RCC 7860 (cell line): ENCODE data around the gene NEU3.
"Not testable (repeated sequence)": the region's sequence is repeated elsewhere in the genome, so short reads cannot be mapped to it uniquely, and the experiment has no call there.

ENCODE experiments used
- DNase-seq: peaks from one replicate; pipeline ENCODE4 v3.0.0-alpha.2; 2015; ENCODE audit warnings: low spot score
- FAIRE-seq: peaks from 2 replicates; lab custom pipeline; 2012; peaks lifted over from hg19 to GRCh38; lab: Jason Lieb, UNC

The NEU3 gene

GRCh38 chr11:74988541-74989259, at the start of gene NEU3:
TSS of gene NEU3 (plus strand) at chr11:74988933. CDS start at chr11:74989061, 128 bp downstream.
- FAIRE-seq (no peak), DNase-seq (peak; percentile 73)

GRCh38 chr11:74941492-74941891, 47.2 kb upstream of the NEU3 start:
- DNase-seq (no peak), FAIRE-seq (no peak)

- no peak for DNase-seq
- no peak for FAIRE-seq
Observed at GRCh38 chr11:74942073-74942759, 46.5 kb upstream of the NEU3 start.

GRCh38 chr11:74948546-74948897, 40.2 kb upstream of the NEU3 start:
- DNase-seq (no peak), FAIRE-seq (no peak)

GRCh38 chr11:74948898-74949752, 39.6 kb upstream of the NEU3 start, which contains the start of the genes SPCS2 and XRRA1:
TSS of gene SPCS2 (plus strand) at chr11:74949266. CDS start at chr11:74949286, 20 bp downstream.
TSS of gene XRRA1 (minus strand) at chr11:74949091. CDS start at chr11:74940878, 8,213 bp downstream.
- DNase-seq (peak; percentile 94), FAIRE-seq (peak; percentile 78)

- FAIRE-seq (no peak), DNase-seq (no peak)
Observed at GRCh38 chr11:74949753-74950137, 39.0 kb upstream of the NEU3 start.

GRCh38 chr11:74950374-74950969, 38.3 kb upstream of the NEU3 start:
- DNase-seq (no peak), FAIRE-seq (no peak)

GRCh38 chr11:74951226-74951625, 37.5 kb upstream of the NEU3 start:
- no peak for FAIRE-seq
- no peak for DNase-seq

GRCh38 chr11:74952752-74953151, 36.0 kb upstream of the NEU3 start:
- DNase-seq (no peak), FAIRE-seq (no peak)

- FAIRE-seq = no peak
- DNase-seq = no peak
Observed at GRCh38 chr11:74953451-74953850, 35.3 kb upstream of the NEU3 start.

GRCh38 chr11:74954199-74954598, 34.5 kb upstream of the NEU3 start:
- DNase-seq = no peak
- FAIRE-seq = no peak

GRCh38 chr11:74956397-74957015, 32.2 kb upstream of the NEU3 start:
- FAIRE-seq = no peak
- DNase-seq = no peak

- DNase-seq = no peak
- no peak for FAIRE-seq
Observed at GRCh38 chr11:74957937-74958629, 30.6 kb upstream of the NEU3 start.

GRCh38 chr11:74960128-74960527, 28.6 kb upstream of the NEU3 start:
- FAIRE-seq, DNase-seq: not testable (repeated sequence)

GRCh38 chr11:74966651-74967050, 22.1 kb upstream of the NEU3 start:
- DNase-seq (no peak), FAIRE-seq (no peak)

GRCh38 chr11:74970852-74971395, 17.8 kb upstream of the NEU3 start:
- DNase-seq (no peak), FAIRE-seq (no peak)

GRCh38 chr11:74971424-74971823, 17.3 kb upstream of the NEU3 start:
- FAIRE-seq (no peak), DNase-seq (no peak)

GRCh38 chr11:74978041-74978440, 10.7 kb upstream of the NEU3 start:
- no peak for FAIRE-seq
- DNase-seq = no peak

GRCh38 chr11:74980634-74981033, 8.1 kb upstream of the NEU3 start:
- FAIRE-seq (no peak), DNase-seq (no peak)

GRCh38 chr11:74981888-74982287, 6.8 kb upstream of the NEU3 start:
- FAIRE-seq (no peak), DNase-seq (no peak)
